IMR-90 (cell line): ENCODE results near the gene ADGRF4. TPM values are rescaled to one million over a fixed set of nuclear protein-coding genes. Genes with fewer than 3 reads are reported as not detected.

Experiments
- ATAC-seq: fragments of 200-7000 bp; cut with Tn5 transposase; 2 replicates; pipeline ENCODE4 v1.9.1; 2020; ENCODE audit warnings: low read depth, mild to moderate bottlenecking, moderate library complexity
- BruUV-seq: library from RNA; stranded (reverse); fragments of 400-500 nt; replicated peaks from 2 replicates; lab custom pipeline; 2021; lab: Mats Ljungman, UMichigan
- CTCF ChIA-PET: fragments of 300-600 bp; formaldehyde crosslinking; extraction: SDS; loops from one replicate; lab custom pipeline; 2021; ENCODE audit warnings: antibody characterized with exemption; lab: Yijun Ruan, JAX
- POLR2A ChIA-PET: fragments of 300-600 bp; sonication (Branson Sonifier 250); formaldehyde crosslinking; loops from one replicate; lab custom pipeline; 2022; ENCODE audit warnings: antibody characterized with exemption; ENCODE audit not compliant: unreplicated experiment; lab: Charles Lee
- DNase-seq: peaks from one replicate; pipeline ENCODE4 v3.0.0; 2013
- H2AFZ ChIP-seq: replicated peaks from 2 replicates; pipeline ENCODE3; 2013; ENCODE audit warnings: low read length, mild to moderate bottlenecking; ENCODE audit not compliant: poor library complexity
- H2AK5ac ChIP-seq: 2 replicates; pipeline ENCODE4 v1.6.1; 2013; ENCODE audit warnings: low read depth, low read length, inconsistent platforms
- H2AK9ac ChIP-seq: replicated peaks from 2 replicates; pipeline ENCODE3; 2013; ENCODE audit warnings: mild to moderate bottlenecking, low read depth, low read length, moderate library complexity; ENCODE audit not compliant: poor library complexity
- H2BK120ac ChIP-seq: 2 replicates; pipeline ENCODE4 v1.6.1; 2013; ENCODE audit warnings: low read depth, low read length, inconsistent platforms
- H2BK15ac ChIP-seq: 3 replicates; pipeline ENCODE4 v1.6.1; 2013; ENCODE audit warnings: low read depth, low read length, inconsistent platforms
- H2BK20ac ChIP-seq: 2 replicates; pipeline ENCODE4 v1.6.1; 2013; ENCODE audit warnings: low read depth, mild to moderate bottlenecking, inconsistent platforms, low read length, moderate library complexity
- H2BK5ac ChIP-seq: 2 replicates; pipeline ENCODE4 v1.6.1; 2013; ENCODE audit warnings: mild to moderate bottlenecking, low read depth, low read length, inconsistent platforms; ENCODE audit not compliant: poor library complexity, severe bottlenecking
- H3K14ac ChIP-seq: replicated peaks from 2 replicates; pipeline ENCODE4 v1.6.1; 2013; ENCODE audit warnings: low read depth, low read length, inconsistent platforms
- H3K18ac ChIP-seq: 2 replicates; pipeline ENCODE4 v1.6.1; 2013; ENCODE audit warnings: low read depth, low read length, control low read depth
- H3K23ac ChIP-seq: 2 replicates; pipeline ENCODE4 v1.6.1; 2013; ENCODE audit warnings: low read depth, low read length, inconsistent platforms
- H3K27ac ChIP-seq: 2 replicates; pipeline ENCODE4 v1.5.1; 2013; ENCODE audit warnings: mild to moderate bottlenecking, control low read depth, low read length; ENCODE audit not compliant: insufficient read depth
- H3K27me3 ChIP-seq: 2 replicates; pipeline ENCODE4 v1.6.1; 2013; ENCODE audit warnings: low read length; ENCODE audit not compliant: control insufficient read depth, insufficient read depth
- H3K36me3 ChIP-seq: 2 replicates; pipeline ENCODE4 v1.6.1; 2013; ENCODE audit warnings: low read length, mixed read lengths; ENCODE audit not compliant: control insufficient read depth, insufficient read depth
- H3K4ac ChIP-seq: 2 replicates; pipeline ENCODE4 v1.6.1; 2013; ENCODE audit warnings: low read depth, low read length, inconsistent platforms
- H3K4me1 ChIP-seq: 2 replicates; pipeline ENCODE4 v1.6.1; 2013; ENCODE audit warnings: low read length, mixed read lengths; ENCODE audit not compliant: control insufficient read depth, insufficient read depth
- H3K4me2 ChIP-seq: 2 replicates; pipeline ENCODE4 v1.6.1; 2013; ENCODE audit warnings: low read depth, mild to moderate bottlenecking, control low read depth, low read length, moderate library complexity
- H3K4me3 ChIP-seq: 2 replicates; pipeline ENCODE4 v1.5.1; 2013; ENCODE audit warnings: low read depth, mild to moderate bottlenecking, control low read depth, low read length, moderate library complexity; ENCODE audit not compliant: insufficient read depth
- H3K56ac ChIP-seq: 2 replicates; pipeline ENCODE4 v1.6.1; 2013; ENCODE audit warnings: low read length, inconsistent platforms; ENCODE audit not compliant: insufficient read depth; ENCODE audit errors: extremely low read depth
- H3K79me1 ChIP-seq, 2 experiments: 2 replicates each; pipeline ENCODE4 v1.6.1; 2013; ENCODE audit warnings: low read length in 2 of 2, inconsistent platforms in 1 of 2, low read depth in 1 of 2
- H3K9ac ChIP-seq: 2 replicates; pipeline ENCODE4 v1.6.1; 2013; ENCODE audit warnings: low read depth, low read length, control low read depth
- H3K9me1 ChIP-seq: 2 replicates; pipeline ENCODE4 v1.6.1; 2013; ENCODE audit warnings: low read length, inconsistent platforms; ENCODE audit not compliant: insufficient read depth
- H3K9me3 ChIP-seq: 2 replicates; pipeline ENCODE4 v1.6.1; 2013; ENCODE audit warnings: low read length; ENCODE audit not compliant: control insufficient read depth, insufficient read depth
- H4K20me1 ChIP-seq: 2 replicates; pipeline ENCODE4 v1.6.1; 2013; ENCODE audit warnings: low read length, inconsistent platforms; ENCODE audit not compliant: insufficient read depth
- H4K5ac ChIP-seq: 2 replicates; pipeline ENCODE4 v1.6.1; 2013; ENCODE audit warnings: mild to moderate bottlenecking, low read depth, low read length, control low read depth
- H4K8ac ChIP-seq, 2 experiments: 2 replicates each; pipeline ENCODE4 v1.6.1; 2013; ENCODE audit warnings: low read depth in 2 of 2, low read length in 2 of 2, control low read depth in 1 of 2, inconsistent platforms in 1 of 2
- H4K91ac ChIP-seq: 2 replicates; pipeline ENCODE4 v1.6.1; 2013; ENCODE audit warnings: low read depth, low read length, inconsistent platforms; ENCODE audit not compliant: insufficient read depth
- BHLHE40 ChIP-seq: fragments of 150-350 bp; IDR thresholded peaks from 2 replicates; pipeline ENCODE4 v1.6.1; 2016; ENCODE audit warnings: mild to moderate bottlenecking, low read depth, low read length
- CEBPB ChIP-seq: IDR thresholded peaks from 2 replicates; pipeline ENCODE4 v1.6.1; 2012; ENCODE audit warnings: low read depth, low read length, improper control_type of control experiment
- CHD1 ChIP-seq: IDR thresholded peaks from 2 replicates; pipeline ENCODE4 v1.6.1; 2012; ENCODE audit warnings: low read depth, low read length, improper control_type of control experiment
- CTCF ChIP-seq: conservative IDR thresholded peaks from 2 replicates; pipeline ENCODE4 v1.5.1; 2012; ENCODE audit warnings: mild to moderate bottlenecking, low read depth, low read length, improper control_type of control experiment
- FOS ChIP-seq: fragments of 150-350 bp; IDR thresholded peaks from 2 replicates; pipeline ENCODE4 v1.6.1; 2016; ENCODE audit warnings: low read depth, low read length
- MAFK ChIP-seq: IDR thresholded peaks from 2 replicates; pipeline ENCODE4 v1.6.1; 2012; ENCODE audit warnings: low read depth, low read length, improper control_type of control experiment
- MAZ ChIP-seq: IDR thresholded peaks from 2 replicates; pipeline ENCODE4 v1.6.1; 2012; ENCODE audit warnings: low read depth, mild to moderate bottlenecking, low read length, improper control_type of control experiment, moderate library complexity, borderline replicate concordance
- MXI1 ChIP-seq: IDR thresholded peaks from 2 replicates; pipeline ENCODE4 v1.6.1; 2012; ENCODE audit warnings: low read depth, mild to moderate bottlenecking, low read length, moderate library complexity, borderline replicate concordance
- NFE2L2 ChIP-seq: fragments of 150-350 bp; IDR thresholded peaks from 2 replicates; pipeline ENCODE4 v1.6.1; 2016; ENCODE audit warnings: low read depth, mild to moderate bottlenecking, low read length
- POLR2A ChIP-seq: IDR thresholded peaks from 2 replicates; pipeline ENCODE4 v1.6.1; 2012; ENCODE audit warnings: mild to moderate bottlenecking, low read depth, low read length
- RAD21 ChIP-seq: IDR thresholded peaks from 2 replicates; pipeline ENCODE4 v1.6.1; 2012; ENCODE audit warnings: low read length, improper control_type of control experiment
- RCOR1 ChIP-seq: IDR thresholded peaks from 2 replicates; pipeline ENCODE4 v1.6.1; 2012; ENCODE audit warnings: mild to moderate bottlenecking, low read length, improper control_type of control experiment; ENCODE audit not compliant: insufficient replicate concordance
- RFX5 ChIP-seq: IDR thresholded peaks from 2 replicates; pipeline ENCODE4 v1.8.0; 2012; ENCODE audit warnings: low read depth, mild to moderate bottlenecking, low read length, moderate library complexity
- SMC3 ChIP-seq: fragments of 150-350 bp; IDR thresholded peaks from 2 replicates; pipeline ENCODE4 v1.6.1; 2016; ENCODE audit warnings: low read depth, mild to moderate bottlenecking, antibody characterized with exemption, low read length, moderate library complexity
- WGBS, 2 experiments: methylation state at CpG; one replicate each; pipeline versions ENCODE4 v1.1.5 to v1.1.7; 2013; ENCODE audit warnings: missing lambda C conversion rate in 2 of 2; ENCODE audit not compliant: insufficient read length in 1 of 2; ENCODE audit errors: extremely low coverage in 2 of 2; 5-methylcytosine and 5-hydroxymethylcytosine counted together
- dilution Hi-C: fragments of 300-500 bp; cut with HindIII; formaldehyde crosslinking; loops from one replicate; pipeline ENCODE4 v1.14.3; 2018; ENCODE audit warnings: low sequenced_read_pairs; ENCODE audit not compliant: unreplicated experiment
- in situ Hi-C: fragments of 300-500 bp; cut with MboI; formaldehyde crosslinking; loops from 3 replicates; pipeline ENCODE4 v1.14.3; 2019; ENCODE audit warnings: low sequenced_read_pairs, inconsistent platforms, mixed read lengths
- intact Hi-C: fragments of 100-400 bp; cut with micrococcal nuclease; formaldehyde crosslinking; loops from 2 replicates; pipeline ENCODE4 v1.10.0; 2022
- polyA plus RNA-seq, 3 experiments: library from polyadenylated mRNA; depleted of rRNA; stranded (reverse); fragments of >200 nt; gene quantifications; 2 replicates each; pipeline ENCODE4 v1.2.3, GENCODE V29; 2012; ENCODE audit warnings: low replicate concordance in 1 of 3
- total RNA-seq: library from RNA; depleted of rRNA; stranded (reverse); fragments of >200 nt; gene quantifications from 2 replicates; pipeline ENCODE4 v1.2.3, GENCODE V29; 2012
- TF ChIP-seq, protein P1 (sequence below): fragments of 150-350 bp; IDR thresholded peaks from 2 replicates; pipeline ENCODE4 v1.6.1; 2017; ENCODE audit warnings: mild to moderate bottlenecking, antibody characterized with exemption, low read length, low read depth
- TF ChIP-seq, protein P2 (sequence below): fragments of 150-350 bp; IDR thresholded peaks from 2 replicates; pipeline ENCODE4 v1.6.1; 2016; ENCODE audit warnings: low read depth, mild to moderate bottlenecking, low read length, moderate library complexity, borderline replicate concordance

Gene ADGRF4
- total and polyA plus RNA-seq, 2 of the 4 experiments (the other 2 are of a cell fraction), result under 0.01 to 0.02 TPM

- no peak overlapping the region for H2AK9ac ChIP-seq
- intact Hi-C loops, result no loop called here
Measured at GRCh38 chr6:47710295-47710694, 11.9 kb downstream of the ADGRF4 start.

More at GRCh38 chr6:47710295-47710694, 11.9 kb downstream of the ADGRF4 start:
- no peak for DNase-seq
- Histone ChIP-seq H4K91ac (no peak overlapping the region), H3K79me1 (no peaks in the 10 kb centered on the region), H3K36me3 (no peaks in the 10 kb centered on the region), H2BK5ac (no peak overlapping the region), H3K4me3 (no peak overlapping the region), H3K56ac (no peak overlapping the region), H3K9me3 (no peaks in the 10 kb centered on the region), H3K23ac (no peak overlapping the region), H2AFZ (no peak overlapping the region), H3K4me2 (no peak overlapping the region), H2AK5ac (no peak overlapping the region), H3K9me1 (no peaks in the 10 kb centered on the region), H3K14ac (no peak overlapping the region), H3K4ac (no peak overlapping the region), H4K20me1 (no peaks in the 10 kb centered on the region), H4K5ac (no peak overlapping the region), H3K18ac (no peak overlapping the region), H3K27ac (no peak overlapping the region), H3K9ac (no peak overlapping the region), H2BK15ac (no peak overlapping the region), H4K8ac (no peak overlapping the region), H2BK120ac (no peak overlapping the region), H3K27me3 (no peaks in the 10 kb centered on the region), H2BK20ac (no peak overlapping the region), H3K4me1 (no peaks in the 10 kb centered on the region)
- TF ChIP-seq RFX5 (no peak), RCOR1 (no peak), CHD1 (no peak), SMC3 (no peak), BHLHE40 (no peak), FOS (no peak), MXI1 (no peak), RAD21 (no peak), MAZ (no peak), CTCF (no peak), NFE2L2 (no peak), MAFK (no peak), POLR2A (no peak), CEBPB (no peak)
- TF ChIP-seq, protein P1, sequence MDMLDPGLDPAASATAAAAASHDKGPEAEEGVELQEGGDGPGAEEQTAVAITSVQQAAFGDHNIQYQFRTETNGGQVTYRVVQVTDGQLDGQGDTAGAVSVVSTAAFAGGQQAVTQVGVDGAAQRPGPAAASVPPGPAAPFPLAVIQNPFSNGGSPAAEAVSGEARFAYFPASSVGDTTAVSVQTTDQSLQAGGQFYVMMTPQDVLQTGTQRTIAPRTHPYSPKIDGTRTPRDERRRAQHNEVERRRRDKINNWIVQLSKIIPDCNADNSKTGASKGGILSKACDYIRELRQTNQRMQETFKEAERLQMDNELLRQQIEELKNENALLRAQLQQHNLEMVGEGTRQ, result no peak
- TF ChIP-seq, protein P2, sequence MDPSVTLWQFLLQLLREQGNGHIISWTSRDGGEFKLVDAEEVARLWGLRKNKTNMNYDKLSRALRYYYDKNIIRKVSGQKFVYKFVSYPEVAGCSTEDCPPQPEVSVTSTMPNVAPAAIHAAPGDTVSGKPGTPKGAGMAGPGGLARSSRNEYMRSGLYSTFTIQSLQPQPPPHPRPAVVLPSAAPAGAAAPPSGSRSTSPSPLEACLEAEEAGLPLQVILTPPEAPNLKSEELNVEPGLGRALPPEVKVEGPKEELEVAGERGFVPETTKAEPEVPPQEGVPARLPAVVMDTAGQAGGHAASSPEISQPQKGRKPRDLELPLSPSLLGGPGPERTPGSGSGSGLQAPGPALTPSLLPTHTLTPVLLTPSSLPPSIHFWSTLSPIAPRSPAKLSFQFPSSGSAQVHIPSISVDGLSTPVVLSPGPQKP, result no peak
- in situ Hi-C loops, result no loop called here
- ATAC-seq, result no peak
- 86% methylated on average over 1 of the region's 1 CpG; no CpG with 5 or more reads in 1 of the 2 experiments for WGBS, 2 experiments
- dilution Hi-C loops, result no loop called here
- BruUV-seq, result no TSS peak
- ChIA-PET CTCF (no interaction called here), POLR2A (no interaction called here)
